ENCODE results near the gene SLC7A6OS. TPM values are rescaled to one million over a fixed set of nuclear protein-coding genes. Genes with fewer than 3 reads are reported as not detected.
A peak's percentile ranks its signal among the peaks of the same experiment; 100 is the strongest.

SLC7A6OS gene
- total RNA-seq, 2 experiments from 2014 or later: 29.0 to 32.1 TPM

DNA sequence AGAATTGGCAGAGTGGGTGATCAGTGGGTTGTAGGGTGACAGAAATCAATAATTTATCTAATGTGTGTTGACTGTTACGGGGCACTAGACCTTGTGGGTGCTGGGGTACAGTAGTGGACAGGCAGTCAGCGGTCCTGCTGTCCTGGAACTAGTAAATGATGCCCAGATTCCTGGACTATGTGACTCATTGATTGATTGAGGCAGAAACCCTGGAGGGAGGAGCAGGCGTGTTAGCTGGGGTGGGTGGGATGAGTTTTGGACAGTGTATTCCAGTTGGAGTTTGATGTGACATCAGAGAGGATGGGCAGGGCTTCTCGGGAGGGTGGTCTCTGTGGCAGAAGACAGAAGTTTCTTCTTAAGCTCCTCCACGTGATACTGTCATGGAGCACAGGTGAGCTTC is 24.4 kb upstream of the SLC7A6OS start:
- ChIA-PET CTCF (interaction anchor here (2.3 kb wide), 1 partner anchor 74 kb away, joined by 8 read pairs; no protein-coding TSS in a partner anchor), POLR2A (interaction anchor here (0.7 kb wide), 1 partner anchor 70 kb away, joined by 3 read pairs; no protein-coding TSS in a partner anchor)
- no peaks in the 10 kb centered on the region for H3K27me3 ChIP-seq (ENCODE audit: control insufficient read depth in 1 of 2, insufficient read depth in 2 of 2, low read length in 2 of 2)
- H3K36me3 ChIP-seq (ENCODE audit: insufficient read depth, low read length): peaks cover 55% of the 10 kb centered on the region
- no peaks in the 10 kb centered on the region for H3K27me3 Mint-ChIP-seq
- intact Hi-C loops (cut with DNase I, micrococcal nuclease): no loop called here
- H3K4me1 Mint-ChIP-seq (ENCODE audit: low read depth): peaks cover 12% of the 10 kb centered on the region
- no peak overlapping the region for H3K27ac Mint-ChIP-seq
- TF ChIP-seq, protein P1, sequence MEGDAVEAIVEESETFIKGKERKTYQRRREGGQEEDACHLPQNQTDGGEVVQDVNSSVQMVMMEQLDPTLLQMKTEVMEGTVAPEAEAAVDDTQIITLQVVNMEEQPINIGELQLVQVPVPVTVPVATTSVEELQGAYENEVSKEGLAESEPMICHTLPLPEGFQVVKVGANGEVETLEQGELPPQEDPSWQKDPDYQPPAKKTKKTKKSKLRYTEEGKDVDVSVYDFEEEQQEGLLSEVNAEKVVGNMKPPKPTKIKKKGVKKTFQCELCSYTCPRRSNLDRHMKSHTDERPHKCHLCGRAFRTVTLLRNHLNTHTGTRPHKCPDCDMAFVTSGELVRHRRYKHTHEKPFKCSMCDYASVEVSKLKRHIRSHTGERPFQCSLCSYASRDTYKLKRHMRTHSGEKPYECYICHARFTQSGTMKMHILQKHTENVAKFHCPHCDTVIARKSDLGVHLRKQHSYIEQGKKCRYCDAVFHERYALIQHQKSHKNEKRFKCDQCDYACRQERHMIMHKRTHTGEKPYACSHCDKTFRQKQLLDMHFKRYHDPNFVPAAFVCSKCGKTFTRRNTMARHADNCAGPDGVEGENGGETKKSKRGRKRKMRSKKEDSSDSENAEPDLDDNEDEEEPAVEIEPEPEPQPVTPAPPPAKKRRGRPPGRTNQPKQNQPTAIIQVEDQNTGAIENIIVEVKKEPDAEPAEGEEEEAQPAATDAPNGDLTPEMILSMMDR (IDR thresholded peaks at IDR 0.05): no peak
- no peaks in the 10 kb centered on the region for H3K9me3 Mint-ChIP-seq
- H3K36me3 Mint-ChIP-seq (ENCODE audit: low read depth): peaks cover 79% of the 10 kb centered on the region
- H3K4me3 ChIP-seq (ENCODE audit: low read length): no peak overlapping the region
- no peak for ATAC-seq (ENCODE audit: poor library complexity)
- H3K9me3 ChIP-seq (ENCODE audit: control insufficient read depth in 1 of 2, insufficient read depth in 1 of 2, low read length in 2 of 2): no peaks in the 10 kb centered on the region
- DNase-seq: no peak
- H3K27ac ChIP-seq (ENCODE audit: low read depth in 1 of 2, low read length in 2 of 2): no peak overlapping the region
- peaks cover 15% of the 10 kb centered on the region for H3K4me1 ChIP-seq (ENCODE audit: insufficient read depth, low read length)
- no peak overlapping the region for H3K4me3 Mint-ChIP-seq

DNA sequence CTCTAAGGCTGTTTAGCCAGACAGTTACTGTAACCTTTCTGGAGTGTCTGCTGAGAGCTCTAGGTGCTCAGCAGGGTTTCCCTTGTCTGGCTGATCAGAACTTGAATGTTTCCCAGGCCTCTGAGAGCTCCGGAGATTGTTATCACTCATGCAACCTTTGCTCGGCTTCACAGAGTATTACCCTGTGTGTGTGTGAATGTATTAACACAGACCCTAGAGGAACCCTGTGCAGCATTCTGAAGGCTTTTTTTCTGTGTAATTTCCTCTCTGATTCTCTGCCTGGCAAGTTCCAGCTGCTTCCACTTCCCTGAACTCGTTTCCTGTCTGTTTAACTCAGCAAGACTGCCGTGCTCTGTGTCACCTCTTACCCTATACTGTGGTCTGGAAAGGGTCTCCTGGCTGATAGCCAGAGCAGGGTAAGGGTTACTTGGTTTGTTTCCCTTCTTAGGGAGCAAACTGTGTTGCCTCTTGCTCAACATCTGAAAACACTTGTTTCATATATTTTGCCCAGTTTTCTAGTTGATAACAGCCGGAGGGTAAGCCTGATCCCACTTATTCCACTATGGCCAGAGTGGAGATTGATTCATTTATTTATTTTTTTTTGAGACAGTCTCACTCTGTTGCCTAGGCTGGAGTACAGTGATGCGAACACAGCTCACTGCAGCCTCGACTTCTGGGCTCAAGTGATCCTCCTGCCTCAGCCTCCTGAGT is 21.8 kb upstream of the SLC7A6OS start:
- Histone ChIP-seq H3K4me1 (ENCODE audit: insufficient read depth, low read length) (peaks cover 20% of the 10 kb centered on the region), H3K27ac (ENCODE audit: low read depth in 1 of 2, low read length in 2 of 2) (no peak overlapping the region), H3K27me3 (ENCODE audit: control insufficient read depth in 1 of 2, insufficient read depth in 2 of 2, low read length in 2 of 2) (no peaks in the 10 kb centered on the region), H3K36me3 (ENCODE audit: insufficient read depth, low read length) (peaks cover 29% of the 10 kb centered on the region), H3K9me3 (ENCODE audit: control insufficient read depth in 1 of 2, insufficient read depth in 1 of 2, low read length in 2 of 2) (no peaks in the 10 kb centered on the region), H3K4me3 (ENCODE audit: low read length) (no peak overlapping the region)
- peak; percentile 8 for ATAC-seq (ENCODE audit: poor library complexity)
- no peak overlapping the region for H3K4me3 Mint-ChIP-seq
- TF ChIP-seq, protein P1 (IDR thresholded peaks at IDR 0.05): no peak
- peak in 2 of 14 experiments; percentile 8 to 16 for DNase-seq
- no peaks in the 10 kb centered on the region for H3K27me3 Mint-ChIP-seq
- H3K4me1 Mint-ChIP-seq (ENCODE audit: low read depth): peaks cover 21% of the 10 kb centered on the region
- ChIA-PET CTCF (interaction anchor here (1.1 to 1.2 kb wide), 2 partner anchors 71 to 818 kb away, joined by 3 to 6 read pairs; no protein-coding TSS in a partner anchor), POLR2A (interaction anchor here (1.2 to 1.7 kb wide), 2 partner anchors 68 to 71 kb away, joined by 4 to 6 read pairs; partner anchors contain the start of gene SLC7A6)
- intact Hi-C loops (cut with DNase I, micrococcal nuclease): no loop called here
- peaks cover 67% of the 10 kb centered on the region for H3K36me3 Mint-ChIP-seq (ENCODE audit: low read depth)
- peak overlapping the region; percentile 15 for H3K27ac Mint-ChIP-seq
- H3K9me3 Mint-ChIP-seq: no peaks in the 10 kb centered on the region

DNA sequence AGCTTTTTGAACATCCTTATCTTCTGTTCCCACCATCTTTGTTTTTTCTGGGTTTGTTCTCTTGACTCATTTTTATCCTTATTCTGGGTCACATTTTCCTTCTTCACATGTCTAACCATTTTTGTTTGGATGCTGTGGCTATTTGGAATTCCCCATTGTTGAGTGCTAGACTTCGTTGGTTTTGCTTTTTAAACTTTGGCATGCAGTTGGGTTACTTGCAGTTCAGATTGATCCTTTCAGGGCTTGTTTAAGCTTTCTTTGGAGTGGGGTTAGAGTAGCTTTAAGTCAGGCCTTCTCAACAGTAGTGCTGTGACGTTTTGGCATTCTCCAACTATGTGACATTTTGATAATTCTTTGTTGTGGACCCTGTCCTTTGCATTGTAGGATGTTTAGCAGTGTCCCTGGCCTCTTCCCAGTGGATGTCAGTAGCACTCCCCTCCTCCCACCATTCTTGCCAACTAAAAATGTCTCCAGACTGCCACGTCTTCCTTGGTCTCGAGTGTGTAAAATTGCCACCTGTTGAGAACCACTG is 21.2 kb upstream of the SLC7A6OS start:
- no peaks in the 10 kb centered on the region for H3K9me3 Mint-ChIP-seq

More for the DNA sequence above, 21.2 kb upstream of the SLC7A6OS start:
- H3K27ac Mint-ChIP-seq: peak overlapping the region; percentile 15
- H3K36me3 Mint-ChIP-seq (ENCODE audit: low read depth): peaks cover 65% of the 10 kb centered on the region
- Histone ChIP-seq H3K27ac (ENCODE audit: low read depth in 1 of 2, low read length in 2 of 2) (no peak overlapping the region), H3K9me3 (ENCODE audit: control insufficient read depth in 1 of 2, insufficient read depth in 1 of 2, low read length in 2 of 2) (no peaks in the 10 kb centered on the region), H3K27me3 (ENCODE audit: control insufficient read depth in 1 of 2, insufficient read depth in 2 of 2, low read length in 2 of 2) (no peaks in the 10 kb centered on the region), H3K4me1 (ENCODE audit: insufficient read depth, low read length) (peaks cover 20% of the 10 kb centered on the region), H3K36me3 (ENCODE audit: insufficient read depth, low read length) (peaks cover 25% of the 10 kb centered on the region), H3K4me3 (ENCODE audit: low read length) (no peak overlapping the region)
- H3K4me1 Mint-ChIP-seq (ENCODE audit: low read depth): peaks cover 21% of the 10 kb centered on the region
- ATAC-seq (ENCODE audit: poor library complexity): no peak
- POLR2A ChIA-PET: interaction anchor here (0.5 to 1.7 kb wide), 4 partner anchors 10 to 121 kb away, joined by 3 to 6 read pairs (median 4); partner anchors contain the start of gene SLC7A6
- H3K27me3 Mint-ChIP-seq: no peaks in the 10 kb centered on the region
- DNase-seq: no peak
- CTCF ChIA-PET: interaction anchor here (1.1 to 1.2 kb wide), 2 partner anchors 71 to 818 kb away, joined by 3 to 6 read pairs; no protein-coding TSS in a partner anchor
- TF ChIP-seq, protein P1 (IDR thresholded peaks at IDR 0.05): no peak
- intact Hi-C loops (cut with DNase I, micrococcal nuclease): no loop called here
- H3K4me3 Mint-ChIP-seq: no peak overlapping the region

All from CD4-positive, alpha-beta T cell (primary cell).